Progenitor cell of endocrine pancreas (in vitro differentiated cells): ENCODE results near the gene RABAC1. TPM values are rescaled to one million over a fixed set of nuclear protein-coding genes. Genes with fewer than 3 reads are reported as not detected.

Experiments
- DNase-seq: peaks from one replicate; pipeline ENCODE4 v3.0.0; 2021; ENCODE audit warnings: low spot score; ENCODE audit not compliant: unreplicated experiment
- H3K27ac Mint-ChIP-seq: 2 replicates; pipeline ENCODE4 v1.8.0; 2021; ENCODE audit warnings: mild to moderate bottlenecking, moderate library complexity, mixed read lengths
- H3K27me3 Mint-ChIP-seq: 2 replicates; pipeline ENCODE4 v1.8.0; 2021; ENCODE audit warnings: mixed read lengths
- H3K36me3 Mint-ChIP-seq: 2 replicates; pipeline ENCODE4 v1.8.0; 2022; ENCODE audit warnings: mixed read lengths; ENCODE audit not compliant: insufficient read depth
- H3K4me1 Mint-ChIP-seq: 2 replicates; pipeline ENCODE4 v1.8.0; 2021; ENCODE audit warnings: low read depth, mixed read lengths
- H3K4me3 Mint-ChIP-seq: 2 replicates; pipeline ENCODE4 v1.8.0; 2021; ENCODE audit warnings: low read depth, mild to moderate bottlenecking, moderate library complexity, mixed read lengths
- H3K9me3 Mint-ChIP-seq: 2 replicates; pipeline ENCODE4 v1.8.0; 2021; ENCODE audit warnings: low read depth, mixed read lengths
- CTCF ChIP-seq: fragments of 200-600 bp; sonication (generic); IDR thresholded peaks from one replicate; pipeline ENCODE4 v1.5.0; 2021; ENCODE audit warnings: antibody characterized with exemption, mild to moderate bottlenecking; ENCODE audit not compliant: unreplicated experiment
- total RNA-seq: library from RNA; stranded (reverse); gene quantifications from 2 replicates; pipeline ENCODE4 v1.2.1, GENCODE V29; 2021

The RABAC1 gene
- total RNA-seq, 1 donor from 2014 or later: 86.6 TPM

- Mint-ChIP-seq H3K4me3 (no peak overlapping the region), H3K27me3 (peaks cover 15% of the 10 kb centered on the region), H3K36me3 (no peaks in the 10 kb centered on the region), H3K9me3 (no peaks in the 10 kb centered on the region), H3K27ac (no peak overlapping the region), H3K4me1 (no peaks in the 10 kb centered on the region)
- no peak for DNase-seq
- TF ChIP-seq CTCF: no peak
Measured at GRCh38 chr19:41984961-41985360, 25.8 kb upstream of the RABAC1 start.

GRCh38 chr19:41981724-41982123, 22.6 kb upstream of the RABAC1 start:
- Mint-ChIP-seq H3K36me3 (no peaks in the 10 kb centered on the region), H3K4me1 (no peaks in the 10 kb centered on the region), H3K9me3 (no peaks in the 10 kb centered on the region)

GRCh38 chr19:41978470-41978869, 19.3 kb upstream of the RABAC1 start:
- H3K27me3 Mint-ChIP-seq: peaks cover 6% of the 10 kb centered on the region
- no peak for DNase-seq
- TF ChIP-seq CTCF: no peak
- H3K36me3 Mint-ChIP-seq: no peaks in the 10 kb centered on the region
- no peaks in the 10 kb centered on the region for H3K9me3 Mint-ChIP-seq
- no peaks in the 10 kb centered on the region for H3K4me1 Mint-ChIP-seq
- H3K4me3 Mint-ChIP-seq: no peak overlapping the region
- H3K27ac Mint-ChIP-seq: no peak overlapping the region

More at GRCh38 chr19:41981724-41982123, 22.6 kb upstream of the RABAC1 start:
- TF ChIP-seq CTCF: no peak
- H3K27ac Mint-ChIP-seq: no peak overlapping the region
- H3K27me3 Mint-ChIP-seq: peaks cover 6% of the 10 kb centered on the region
- H3K4me3 Mint-ChIP-seq: no peak overlapping the region
- no peak for DNase-seq

- DNase-seq: no peak
- Mint-ChIP-seq H3K36me3 (no peaks in the 10 kb centered on the region), H3K4me3 (no peak overlapping the region), H3K4me1 (no peaks in the 10 kb centered on the region), H3K27me3 (peaks cover 6% of the 10 kb centered on the region), H3K9me3 (no peaks in the 10 kb centered on the region), H3K27ac (no peak overlapping the region)
- no peak for TF ChIP-seq CTCF
Measured at GRCh38 chr19:41977916-41978315, 18.8 kb upstream of the RABAC1 start.

- H3K4me1 Mint-ChIP-seq: no peaks in the 10 kb centered on the region
Measured at GRCh38 chr19:41974652-41975051, 15.5 kb upstream of the RABAC1 start.

More at GRCh38 chr19:41974652-41975051, 15.5 kb upstream of the RABAC1 start:
- Mint-ChIP-seq H3K36me3 (no peaks in the 10 kb centered on the region), H3K27ac (no peak overlapping the region), H3K9me3 (no peaks in the 10 kb centered on the region), H3K4me3 (no peak overlapping the region), H3K27me3 (peaks cover 4% of the 10 kb centered on the region)
- no peak for TF ChIP-seq CTCF
- no peak for DNase-seq
